IMR-90 (cell line): ENCODE results near the gene ISG15. TPM values are rescaled to one million over a fixed set of nuclear protein-coding genes. Genes with fewer than 3 reads are reported as not detected.

Experiments
- ATAC-seq: fragments of 200-7000 bp; cut with Tn5 transposase; 2 replicates; pipeline ENCODE4 v1.9.1; 2020; ENCODE audit warnings: low read depth, mild to moderate bottlenecking, moderate library complexity
- BruUV-seq: library from RNA; stranded (reverse); fragments of 400-500 nt; replicated peaks from 2 replicates; lab custom pipeline; 2021; lab: Mats Ljungman, UMichigan
- CTCF ChIA-PET: fragments of 300-600 bp; formaldehyde crosslinking; extraction: SDS; loops from one replicate; lab custom pipeline; 2021; ENCODE audit warnings: antibody characterized with exemption; lab: Yijun Ruan, JAX
- POLR2A ChIA-PET: fragments of 300-600 bp; sonication (Branson Sonifier 250); formaldehyde crosslinking; loops from one replicate; lab custom pipeline; 2022; ENCODE audit warnings: antibody characterized with exemption; ENCODE audit not compliant: unreplicated experiment; lab: Charles Lee
- DNase-seq: peaks from one replicate; pipeline ENCODE4 v3.0.0; 2013
- H2AFZ ChIP-seq: replicated peaks from 2 replicates; pipeline ENCODE3; 2013; ENCODE audit warnings: low read length, mild to moderate bottlenecking; ENCODE audit not compliant: poor library complexity
- H2AK5ac ChIP-seq: 2 replicates; pipeline ENCODE4 v1.6.1; 2013; ENCODE audit warnings: low read depth, low read length, inconsistent platforms
- H2AK9ac ChIP-seq: replicated peaks from 2 replicates; pipeline ENCODE3; 2013; ENCODE audit warnings: mild to moderate bottlenecking, low read depth, low read length, moderate library complexity; ENCODE audit not compliant: poor library complexity
- H2BK120ac ChIP-seq: 2 replicates; pipeline ENCODE4 v1.6.1; 2013; ENCODE audit warnings: low read depth, low read length, inconsistent platforms
- H2BK15ac ChIP-seq: 3 replicates; pipeline ENCODE4 v1.6.1; 2013; ENCODE audit warnings: low read depth, low read length, inconsistent platforms
- H2BK20ac ChIP-seq: 2 replicates; pipeline ENCODE4 v1.6.1; 2013; ENCODE audit warnings: low read depth, mild to moderate bottlenecking, inconsistent platforms, low read length, moderate library complexity
- H2BK5ac ChIP-seq: 2 replicates; pipeline ENCODE4 v1.6.1; 2013; ENCODE audit warnings: mild to moderate bottlenecking, low read depth, low read length, inconsistent platforms; ENCODE audit not compliant: poor library complexity, severe bottlenecking
- H3K14ac ChIP-seq: replicated peaks from 2 replicates; pipeline ENCODE4 v1.6.1; 2013; ENCODE audit warnings: low read depth, low read length, inconsistent platforms
- H3K18ac ChIP-seq: 2 replicates; pipeline ENCODE4 v1.6.1; 2013; ENCODE audit warnings: low read depth, low read length, control low read depth
- H3K23ac ChIP-seq: 2 replicates; pipeline ENCODE4 v1.6.1; 2013; ENCODE audit warnings: low read depth, low read length, inconsistent platforms
- H3K27ac ChIP-seq: 2 replicates; pipeline ENCODE4 v1.5.1; 2013; ENCODE audit warnings: mild to moderate bottlenecking, control low read depth, low read length; ENCODE audit not compliant: insufficient read depth
- H3K27me3 ChIP-seq: 2 replicates; pipeline ENCODE4 v1.6.1; 2013; ENCODE audit warnings: low read length; ENCODE audit not compliant: control insufficient read depth, insufficient read depth
- H3K36me3 ChIP-seq: 2 replicates; pipeline ENCODE4 v1.6.1; 2013; ENCODE audit warnings: low read length, mixed read lengths; ENCODE audit not compliant: control insufficient read depth, insufficient read depth
- H3K4ac ChIP-seq: 2 replicates; pipeline ENCODE4 v1.6.1; 2013; ENCODE audit warnings: low read depth, low read length, inconsistent platforms
- H3K4me1 ChIP-seq: 2 replicates; pipeline ENCODE4 v1.6.1; 2013; ENCODE audit warnings: low read length, mixed read lengths; ENCODE audit not compliant: control insufficient read depth, insufficient read depth
- H3K4me2 ChIP-seq: 2 replicates; pipeline ENCODE4 v1.6.1; 2013; ENCODE audit warnings: low read depth, mild to moderate bottlenecking, control low read depth, low read length, moderate library complexity
- H3K4me3 ChIP-seq: 2 replicates; pipeline ENCODE4 v1.5.1; 2013; ENCODE audit warnings: low read depth, mild to moderate bottlenecking, control low read depth, low read length, moderate library complexity; ENCODE audit not compliant: insufficient read depth
- H3K56ac ChIP-seq: 2 replicates; pipeline ENCODE4 v1.6.1; 2013; ENCODE audit warnings: low read length, inconsistent platforms; ENCODE audit not compliant: insufficient read depth; ENCODE audit errors: extremely low read depth
- H3K79me1 ChIP-seq, 2 experiments: 2 replicates each; pipeline ENCODE4 v1.6.1; 2013; ENCODE audit warnings: low read length in 2 of 2, inconsistent platforms in 1 of 2, low read depth in 1 of 2
- H3K9ac ChIP-seq: 2 replicates; pipeline ENCODE4 v1.6.1; 2013; ENCODE audit warnings: low read depth, low read length, control low read depth
- H3K9me1 ChIP-seq: 2 replicates; pipeline ENCODE4 v1.6.1; 2013; ENCODE audit warnings: low read length, inconsistent platforms; ENCODE audit not compliant: insufficient read depth
- H3K9me3 ChIP-seq: 2 replicates; pipeline ENCODE4 v1.6.1; 2013; ENCODE audit warnings: low read length; ENCODE audit not compliant: control insufficient read depth, insufficient read depth
- H4K20me1 ChIP-seq: 2 replicates; pipeline ENCODE4 v1.6.1; 2013; ENCODE audit warnings: low read length, inconsistent platforms; ENCODE audit not compliant: insufficient read depth
- H4K5ac ChIP-seq: 2 replicates; pipeline ENCODE4 v1.6.1; 2013; ENCODE audit warnings: mild to moderate bottlenecking, low read depth, low read length, control low read depth
- H4K8ac ChIP-seq, 2 experiments: 2 replicates each; pipeline ENCODE4 v1.6.1; 2013; ENCODE audit warnings: low read depth in 2 of 2, low read length in 2 of 2, control low read depth in 1 of 2, inconsistent platforms in 1 of 2
- H4K91ac ChIP-seq: 2 replicates; pipeline ENCODE4 v1.6.1; 2013; ENCODE audit warnings: low read depth, low read length, inconsistent platforms; ENCODE audit not compliant: insufficient read depth
- BHLHE40 ChIP-seq: fragments of 150-350 bp; IDR thresholded peaks from 2 replicates; pipeline ENCODE4 v1.6.1; 2016; ENCODE audit warnings: mild to moderate bottlenecking, low read depth, low read length
- CEBPB ChIP-seq: IDR thresholded peaks from 2 replicates; pipeline ENCODE4 v1.6.1; 2012; ENCODE audit warnings: low read depth, low read length, improper control_type of control experiment
- CHD1 ChIP-seq: IDR thresholded peaks from 2 replicates; pipeline ENCODE4 v1.6.1; 2012; ENCODE audit warnings: low read depth, low read length, improper control_type of control experiment
- CTCF ChIP-seq: conservative IDR thresholded peaks from 2 replicates; pipeline ENCODE4 v1.5.1; 2012; ENCODE audit warnings: mild to moderate bottlenecking, low read depth, low read length, improper control_type of control experiment
- ELK1 ChIP-seq: fragments of 150-350 bp; IDR thresholded peaks from 2 replicates; pipeline ENCODE4 v1.6.1; 2016; ENCODE audit warnings: low read depth, mild to moderate bottlenecking, low read length, moderate library complexity, borderline replicate concordance
- FOS ChIP-seq: fragments of 150-350 bp; IDR thresholded peaks from 2 replicates; pipeline ENCODE4 v1.6.1; 2016; ENCODE audit warnings: low read depth, low read length
- MAZ ChIP-seq: IDR thresholded peaks from 2 replicates; pipeline ENCODE4 v1.6.1; 2012; ENCODE audit warnings: low read depth, mild to moderate bottlenecking, low read length, improper control_type of control experiment, moderate library complexity, borderline replicate concordance
- MXI1 ChIP-seq: IDR thresholded peaks from 2 replicates; pipeline ENCODE4 v1.6.1; 2012; ENCODE audit warnings: low read depth, mild to moderate bottlenecking, low read length, moderate library complexity, borderline replicate concordance
- NFE2L2 ChIP-seq: fragments of 150-350 bp; IDR thresholded peaks from 2 replicates; pipeline ENCODE4 v1.6.1; 2016; ENCODE audit warnings: low read depth, mild to moderate bottlenecking, low read length
- POLR2A ChIP-seq: IDR thresholded peaks from 2 replicates; pipeline ENCODE4 v1.6.1; 2012; ENCODE audit warnings: mild to moderate bottlenecking, low read depth, low read length
- RCOR1 ChIP-seq: IDR thresholded peaks from 2 replicates; pipeline ENCODE4 v1.6.1; 2012; ENCODE audit warnings: mild to moderate bottlenecking, low read length, improper control_type of control experiment; ENCODE audit not compliant: insufficient replicate concordance
- RFX5 ChIP-seq: IDR thresholded peaks from 2 replicates; pipeline ENCODE4 v1.8.0; 2012; ENCODE audit warnings: low read depth, mild to moderate bottlenecking, low read length, moderate library complexity
- WGBS, 2 experiments: methylation state at CpG; one replicate each; pipeline versions ENCODE4 v1.1.5 to v1.1.7; 2013; ENCODE audit warnings: missing lambda C conversion rate in 2 of 2; ENCODE audit not compliant: insufficient read length in 1 of 2; ENCODE audit errors: extremely low coverage in 2 of 2; 5-methylcytosine and 5-hydroxymethylcytosine counted together
- dilution Hi-C: fragments of 300-500 bp; cut with HindIII; formaldehyde crosslinking; loops from one replicate; pipeline ENCODE4 v1.14.3; 2018; ENCODE audit warnings: low sequenced_read_pairs; ENCODE audit not compliant: unreplicated experiment
- in situ Hi-C: fragments of 300-500 bp; cut with MboI; formaldehyde crosslinking; loops from 3 replicates; pipeline ENCODE4 v1.14.3; 2019; ENCODE audit warnings: low sequenced_read_pairs, inconsistent platforms, mixed read lengths
- intact Hi-C: fragments of 100-400 bp; cut with micrococcal nuclease; formaldehyde crosslinking; loops from 2 replicates; pipeline ENCODE4 v1.10.0; 2022
- polyA plus RNA-seq, 3 experiments: library from polyadenylated mRNA; depleted of rRNA; stranded (reverse); fragments of >200 nt; gene quantifications; 2 replicates each; pipeline ENCODE4 v1.2.3, GENCODE V29; 2012; ENCODE audit warnings: low replicate concordance in 1 of 3
- total RNA-seq: library from RNA; depleted of rRNA; stranded (reverse); fragments of >200 nt; gene quantifications from 2 replicates; pipeline ENCODE4 v1.2.3, GENCODE V29; 2012

Gene ISG15
- total and polyA plus RNA-seq, 2 of the 4 experiments (the other 2 are of a cell fraction), result 99.1 to 105 TPM

DNA sequence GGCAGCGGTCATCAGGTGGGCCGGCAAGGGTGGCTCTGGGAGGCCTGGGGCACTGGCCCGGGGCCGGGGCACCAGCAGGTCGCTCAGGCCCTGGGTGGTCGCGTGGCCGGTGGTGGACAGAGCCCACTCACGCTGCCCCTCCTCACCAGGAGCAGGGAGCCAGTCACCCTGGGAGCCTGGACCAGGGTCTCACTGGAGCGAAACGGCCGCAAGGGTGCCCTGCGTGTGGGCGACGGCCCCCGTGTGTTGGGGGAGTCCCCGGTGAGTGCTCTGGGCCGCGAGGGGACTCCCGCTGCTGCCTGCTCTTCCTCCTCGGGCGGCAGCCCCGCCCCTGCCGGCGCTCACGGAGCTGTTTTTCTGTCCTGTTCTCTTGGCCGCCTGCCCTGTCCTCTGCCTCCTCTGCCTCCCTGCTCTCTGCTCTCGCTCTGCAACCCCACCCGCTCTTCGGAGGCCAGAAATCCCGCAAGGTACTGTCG is 37.3 kb downstream of the ISG15 start:
- Histone ChIP-seq H3K4me2 (no peak overlapping the region), H4K5ac (no peak overlapping the region), H3K4ac (no peak overlapping the region), H2AK5ac (no peak overlapping the region), H4K91ac (no peak overlapping the region), H3K23ac (no peak overlapping the region), H3K79me1 (peaks cover 5 to 9% of the 10 kb centered on the region in 2 experiments; a peak in 2 of 4 replicates), H3K14ac (no peak overlapping the region), H2AK9ac (no peak overlapping the region), H4K20me1 (no peaks in the 10 kb centered on the region; the same call in none of the 2 replicates), H3K9me3 (no peaks in the 10 kb centered on the region), H3K9ac (no peak overlapping the region), H3K4me3 (no peak overlapping the region), H2BK15ac (no peak overlapping the region), H2BK5ac (no peak overlapping the region), H3K27me3 (no peaks in the 10 kb centered on the region), H3K9me1 (no peaks in the 10 kb centered on the region), H2BK20ac (no peak overlapping the region), H3K18ac (no peak overlapping the region), H2AFZ (no peak overlapping the region), H3K4me1 (no peaks in the 10 kb centered on the region), H3K56ac (no peak overlapping the region), H2BK120ac (no peak overlapping the region), H4K8ac (no peak overlapping the region), H3K27ac (no peak overlapping the region), H3K36me3 (peaks cover 73% of the 10 kb centered on the region)
- no TSS peak for BruUV-seq
- dilution Hi-C loops, result no loop called here
- CTCF ChIA-PET, result no interaction called here
- no peak for DNase-seq
- TF ChIP-seq MAZ (no peak), CEBPB (no peak), CTCF (no peak), NFE2L2 (no peak), ELK1 (no peak), CHD1 (no peak), MXI1 (no peak), RFX5 (no peak), POLR2A (no peak), FOS (no peak), BHLHE40 (no peak), RCOR1 (no peak)
- POLR2A ChIA-PET, result no interaction called here
- ATAC-seq, result no peak
- in situ Hi-C loops, result no loop called here
- WGBS, 2 experiments, result 89% methylated on average over 20 of the region's 32 CpGs; no CpG with 5 or more reads in 1 of the 2 experiments
- intact Hi-C loops, result no loop called here
